CD14-positive monocyte (primary cell): ENCODE results near the gene CLDN9. TPM values are rescaled to one million over a fixed set of nuclear protein-coding genes. Genes with fewer than 3 reads are reported as not detected.

Source experiments
- DNase-seq, 3 donors: peaks; one replicate each; pipeline ENCODE4 v3.0.0-alpha.2; 2011 to 2022
- H2AFZ ChIP-seq: 2 replicates; pipeline ENCODE4 v1.6.0; 2012; ENCODE audit warnings: mild to moderate bottlenecking, low read depth, low read length, inconsistent platforms; ENCODE audit not compliant: insufficient read depth, poor library complexity, severe bottlenecking
- H3K27ac ChIP-seq, 2 donors: 1 replicate in 1 of 2; 2 replicates in 1 of 2; pipeline ENCODE4 v1.5.1; 2012 to 2013; ENCODE audit warnings: low read length in 2 of 2, control low read depth in 1 of 2, inconsistent platforms in 1 of 2, low read depth in 1 of 2, mild to moderate bottlenecking in 1 of 2
- H3K27me3 ChIP-seq, 2 donors: one replicate each; pipeline versions ENCODE4 v1.6.0 to v1.6.1; 2011 to 2013; ENCODE audit warnings: low read length in 2 of 2; ENCODE audit not compliant: control insufficient read depth in 2 of 2, insufficient read depth in 2 of 2
- H3K36me3 ChIP-seq, 2 donors: replicated peaks in 1 of 2; 1 replicate in 1 of 2; 2 replicates in 1 of 2; pipeline versions ENCODE4 v1.5.1 to v1.6.1; 2012 to 2013; ENCODE audit warnings: low read length in 2 of 2, control low read depth in 1 of 2, inconsistent platforms in 1 of 2, mild to moderate bottlenecking in 1 of 2; ENCODE audit not compliant: insufficient read depth in 2 of 2, control insufficient read depth in 1 of 2
- H3K4me1 ChIP-seq, 2 donors: 1 replicate in 1 of 2; 2 replicates in 1 of 2; pipeline versions ENCODE4 v1.5.1 to v1.6.1; 2012 to 2013; ENCODE audit warnings: low read length in 2 of 2, control low read depth in 1 of 2, inconsistent platforms in 1 of 2, mild to moderate bottlenecking in 1 of 2, moderate library complexity in 1 of 2; ENCODE audit not compliant: insufficient read depth in 2 of 2, control insufficient read depth in 1 of 2
- H3K4me2 ChIP-seq: replicated peaks from 2 replicates; pipeline ENCODE3; 2012; ENCODE audit warnings: low read length, moderate library complexity, mild to moderate bottlenecking; ENCODE audit not compliant: poor library complexity, severe bottlenecking; ENCODE audit errors: extremely low read depth
- H3K4me3 ChIP-seq, 3 experiments: fragments of 200-600 bp in 1 of 3; sonication (generic) in 1 of 3; replicated peaks in 1 of 3; 1 replicate in 2 of 3; 2 replicates in 1 of 3; pipeline ENCODE4 v1.5.1; 2011 to 2013; ENCODE audit warnings: low read length in 3 of 3, mild to moderate bottlenecking in 3 of 3, control low read depth in 2 of 3, low read depth in 2 of 3, inconsistent platforms in 1 of 3, moderate library complexity in 1 of 3
- H3K79me2 ChIP-seq: 2 replicates; pipeline ENCODE4 v1.6.0; 2012; ENCODE audit warnings: mild to moderate bottlenecking, control low read depth, inconsistent platforms, low read length, moderate library complexity; ENCODE audit not compliant: insufficient read depth
- H3K9ac ChIP-seq: 2 replicates; pipeline ENCODE4 v1.6.0; 2017; ENCODE audit warnings: low read length, mild to moderate bottlenecking; ENCODE audit not compliant: insufficient read depth, poor library complexity, severe bottlenecking
- H3K9me3 ChIP-seq, 2 donors: replicated peaks in 1 of 2; 1 replicate in 1 of 2; 2 replicates in 1 of 2; pipeline versions ENCODE4 v1.5.1 to v1.6.1; 2012 to 2013; ENCODE audit warnings: low read length in 2 of 2, control low read depth in 1 of 2; ENCODE audit not compliant: control insufficient read depth in 1 of 2, insufficient read depth in 1 of 2
- H4K20me1 ChIP-seq: 2 replicates; pipeline ENCODE4 v1.6.0; 2012; ENCODE audit warnings: mild to moderate bottlenecking, low read length, control low read depth, moderate library complexity; ENCODE audit not compliant: insufficient read depth
- H3K27ac Mint-ChIP-seq, 7 donors: one replicate each; pipeline ENCODE4 v1.8.0; 2020; ENCODE audit warnings: mild to moderate bottlenecking in 7 of 7, mixed read lengths in 7 of 7, moderate library complexity in 6 of 7, inconsistent platforms in 2 of 7
- H3K27me3 Mint-ChIP-seq, 3 donors: one replicate each; pipeline ENCODE4 v1.8.0; 2021 to 2022; ENCODE audit warnings: low read depth in 3 of 3, mild to moderate bottlenecking in 3 of 3, mixed read lengths in 3 of 3, moderate library complexity in 3 of 3, inconsistent platforms in 1 of 3
- H3K36me3 Mint-ChIP-seq, 2 donors: one replicate each; pipeline ENCODE4 v1.8.0; 2020; ENCODE audit warnings: mixed read lengths in 2 of 2, inconsistent platforms in 1 of 2, mild to moderate bottlenecking in 1 of 2
- H3K4me1 Mint-ChIP-seq: one replicate; pipeline ENCODE4 v1.8.0; 2020; ENCODE audit warnings: mild to moderate bottlenecking, mixed read lengths
- H3K4me3 Mint-ChIP-seq, 2 donors: one replicate each; pipeline ENCODE4 v1.8.0; 2020; ENCODE audit warnings: mild to moderate bottlenecking in 2 of 2, mixed read lengths in 2 of 2, moderate library complexity in 1 of 2
- H3K9me3 Mint-ChIP-seq, 7 donors: one replicate each; pipeline ENCODE4 v1.8.0; 2020 to 2022; ENCODE audit warnings: mixed read lengths in 7 of 7, mild to moderate bottlenecking in 6 of 7, moderate library complexity in 6 of 7, inconsistent platforms in 2 of 7
- WGBS: methylation state at CpG from one replicate; pipeline ENCODE4 v1.1.5; 2013; ENCODE audit warnings: missing lambda C conversion rate; ENCODE audit not compliant: insufficient coverage; 5-methylcytosine and 5-hydroxymethylcytosine counted together
- intact Hi-C, 2 donors: fragments of 100-400 bp; cut with micrococcal nuclease; formaldehyde crosslinking; loops; one replicate each; pipeline versions ENCODE4 v1.15.0 to v1.15.1; 2023
- polyA plus RNA-seq, 3 donors: library from polyadenylated mRNA; depleted of rRNA in 1 of 3; unstranded in 2 of 3; stranded (reverse) in 1 of 3; fragments of 300-500 nt in 2 of 3; fragments of >200 nt in 1 of 3; fragmentation: Illumina TruSeq in 2 of 3; gene quantifications; 1 replicate in 2 of 3; 2 replicates in 1 of 3; pipeline ENCODE4 v1.2.3, GENCODE V29; 2012 to 2021
- TF ChIP-seq, protein P1 (sequence below): fragments of 200-600 bp; IDR thresholded peaks from one replicate; pipeline ENCODE4 v1.8.0; 2022; ENCODE audit warnings: antibody characterized with exemption, mild to moderate bottlenecking

Gene CLDN9
- polyA plus RNA-seq, 3 donors = 2.1 TPM; not detected in 2

DNA sequence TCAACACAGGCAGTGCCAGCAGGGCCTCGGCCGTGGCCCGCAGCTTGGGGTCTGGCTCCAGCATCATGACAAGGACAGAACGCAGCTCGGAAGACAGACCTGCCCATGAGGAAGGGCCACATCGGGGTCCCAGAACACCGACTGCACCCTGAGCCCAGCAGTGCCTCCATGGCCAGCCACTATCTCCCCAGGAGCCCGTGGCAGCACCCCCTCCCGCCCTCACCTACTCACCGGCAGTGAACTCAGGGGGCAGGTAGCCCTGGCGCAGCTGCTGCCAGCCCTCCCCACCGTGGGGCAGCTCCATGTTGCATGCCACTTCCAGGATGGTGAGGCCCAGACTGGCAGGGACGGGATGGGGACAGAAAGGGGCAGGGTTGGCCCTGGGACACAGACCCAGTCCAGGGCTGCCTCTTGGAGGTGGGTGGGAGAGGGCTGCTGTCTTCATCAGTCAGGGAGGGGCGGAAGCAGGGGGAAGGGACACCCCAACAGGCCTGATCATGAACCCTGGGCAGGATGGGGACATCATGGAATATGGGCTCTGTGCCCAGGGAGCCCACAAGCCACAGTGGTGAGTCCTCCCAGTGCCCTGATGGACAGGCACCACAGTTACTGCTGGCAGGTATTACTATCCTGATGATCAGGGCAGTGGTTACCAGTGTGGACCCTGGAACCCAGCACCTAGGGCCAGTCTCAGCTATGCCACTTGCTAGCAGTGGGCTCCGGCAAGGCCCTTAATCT is 38.2 kb upstream of the CLDN9 start:
- no peak overlapping the region for H2AFZ ChIP-seq
- H3K4me3 Mint-ChIP-seq = no peak overlapping the region
- no peak overlapping the region for H3K27ac ChIP-seq
- no peaks in the 10 kb centered on the region for H3K27me3 ChIP-seq
- peaks cover 20 to 31% of the 10 kb centered on the region in 2 donors for H3K36me3 ChIP-seq
- H3K27me3 Mint-ChIP-seq = peaks cover 0 to 1% (median 0%) of the 10 kb centered on the region in 3 donors
- H3K4me1 ChIP-seq = peaks cover 13 to 23% of the 10 kb centered on the region in 2 donors
- no peak overlapping the region for H3K27ac Mint-ChIP-seq
- peaks cover 22% of the 10 kb centered on the region for H4K20me1 ChIP-seq
- 97% methylated on average over 12 of the region's 15 CpGs for WGBS
- H3K9me3 ChIP-seq = no peaks in the 10 kb centered on the region
- DNase-seq = no peak
- peaks cover 10 to 27% of the 10 kb centered on the region in 2 donors for H3K36me3 Mint-ChIP-seq
- TF ChIP-seq, protein P1, sequence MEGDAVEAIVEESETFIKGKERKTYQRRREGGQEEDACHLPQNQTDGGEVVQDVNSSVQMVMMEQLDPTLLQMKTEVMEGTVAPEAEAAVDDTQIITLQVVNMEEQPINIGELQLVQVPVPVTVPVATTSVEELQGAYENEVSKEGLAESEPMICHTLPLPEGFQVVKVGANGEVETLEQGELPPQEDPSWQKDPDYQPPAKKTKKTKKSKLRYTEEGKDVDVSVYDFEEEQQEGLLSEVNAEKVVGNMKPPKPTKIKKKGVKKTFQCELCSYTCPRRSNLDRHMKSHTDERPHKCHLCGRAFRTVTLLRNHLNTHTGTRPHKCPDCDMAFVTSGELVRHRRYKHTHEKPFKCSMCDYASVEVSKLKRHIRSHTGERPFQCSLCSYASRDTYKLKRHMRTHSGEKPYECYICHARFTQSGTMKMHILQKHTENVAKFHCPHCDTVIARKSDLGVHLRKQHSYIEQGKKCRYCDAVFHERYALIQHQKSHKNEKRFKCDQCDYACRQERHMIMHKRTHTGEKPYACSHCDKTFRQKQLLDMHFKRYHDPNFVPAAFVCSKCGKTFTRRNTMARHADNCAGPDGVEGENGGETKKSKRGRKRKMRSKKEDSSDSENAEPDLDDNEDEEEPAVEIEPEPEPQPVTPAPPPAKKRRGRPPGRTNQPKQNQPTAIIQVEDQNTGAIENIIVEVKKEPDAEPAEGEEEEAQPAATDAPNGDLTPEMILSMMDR = no peak
- H3K4me1 Mint-ChIP-seq = peaks cover 25% of the 10 kb centered on the region
- peaks cover 26% of the 10 kb centered on the region for H3K79me2 ChIP-seq
- no peak overlapping the region for H3K4me2 ChIP-seq
- H3K9me3 Mint-ChIP-seq = no peaks in the 10 kb centered on the region
- intact Hi-C loops = no loop called here
- H3K4me3 ChIP-seq = no peak overlapping the region
- no peak overlapping the region for H3K9ac ChIP-seq

DNA sequence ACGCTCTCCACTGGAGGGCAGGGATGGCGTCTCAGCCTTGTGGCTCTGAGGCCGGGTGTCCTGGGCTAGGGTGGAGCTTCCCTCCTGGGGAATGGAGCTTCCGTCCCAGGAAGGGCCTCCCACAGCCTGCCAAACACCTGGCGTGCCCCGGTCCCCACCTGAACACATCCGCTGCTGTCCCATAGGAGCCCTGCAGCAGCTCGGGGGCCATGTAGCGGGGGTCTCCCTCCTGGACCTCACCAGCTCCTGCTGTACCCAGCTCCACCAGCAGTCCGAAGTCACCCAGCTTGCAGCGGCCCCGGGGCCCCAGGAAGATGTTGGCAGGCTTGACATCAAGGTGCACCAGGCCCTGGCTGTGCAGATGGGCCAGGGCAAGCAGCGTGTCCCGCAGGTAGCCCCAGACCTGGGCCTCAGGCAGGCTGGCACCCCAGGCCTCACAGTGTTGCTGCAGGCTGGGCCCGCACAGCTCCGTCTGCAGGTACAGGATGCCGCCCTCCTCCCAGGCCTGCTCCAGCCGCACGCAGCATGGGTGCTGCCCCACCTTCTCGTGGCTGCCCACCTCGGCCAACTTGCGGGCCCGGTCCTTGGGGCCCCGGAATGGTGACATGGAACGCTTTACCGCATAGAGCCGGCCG is 37.4 kb upstream of the CLDN9 start:
- Mint-ChIP-seq H3K27ac (no peak overlapping the region), H3K27me3 (peaks cover 0 to 1% (median 0%) of the 10 kb centered on the region in 3 donors), H3K36me3 (peaks cover 10 to 27% of the 10 kb centered on the region in 2 donors), H3K9me3 (no peaks in the 10 kb centered on the region), H3K4me1 (peaks cover 28% of the 10 kb centered on the region), H3K4me3 (no peak overlapping the region)
- no peaks in the 10 kb centered on the region for H3K9me3 ChIP-seq
- no peak for DNase-seq
- peaks cover 19% of the 10 kb centered on the region for H4K20me1 ChIP-seq
- H3K4me2 ChIP-seq = no peak overlapping the region
- no peak overlapping the region for H3K4me3 ChIP-seq
- no peak overlapping the region for H3K9ac ChIP-seq
- H3K4me1 ChIP-seq = peaks cover 16 to 23% of the 10 kb centered on the region in 2 donors
- TF ChIP-seq, protein P1 = no peak
- H3K79me2 ChIP-seq = peaks cover 25% of the 10 kb centered on the region
- peaks cover 20 to 31% of the 10 kb centered on the region in 2 donors for H3K36me3 ChIP-seq
- H3K27me3 ChIP-seq = no peaks in the 10 kb centered on the region
- intact Hi-C loops = no loop called here
- 96% methylated on average over 28 of the region's 28 CpGs for WGBS
- no peak overlapping the region for H2AFZ ChIP-seq
- H3K27ac ChIP-seq = no peak overlapping the region
